DOHH2 (cell line): Measurements from ENCODE around the gene CRAMP1.

ENCODE experiments used
- H3F3A ChIP-seq: fragments of 200-600 bp; sonication (generic), shearing (Covaris generic); 2 replicates; pipeline ENCODE4 v1.6.0; 2016; ENCODE audit warnings: antibody characterized with exemption, mild to moderate bottlenecking; ENCODE audit not compliant: control insufficient read depth, insufficient read depth
- H3K27ac ChIP-seq: fragments of 200-600 bp; sonication (generic); 2 replicates; pipeline ENCODE4 v1.5.1; 2014; ENCODE audit warnings: low read depth, mild to moderate bottlenecking, low read length, moderate library complexity
- H3K27me3 ChIP-seq: fragments of 200-600 bp; sonication (generic); 2 replicates; pipeline ENCODE4 v1.6.1; 2014; ENCODE audit warnings: mild to moderate bottlenecking, low read length, mixed read lengths; ENCODE audit not compliant: control insufficient read depth
- H3K36me3 ChIP-seq: fragments of 200-600 bp; sonication (generic); 2 replicates; pipeline ENCODE4 v1.6.1; 2014; ENCODE audit warnings: mild to moderate bottlenecking, low read length, moderate library complexity, mixed read lengths; ENCODE audit not compliant: control insufficient read depth
- H3K4me1 ChIP-seq: fragments of 200-600 bp; sonication (generic); 2 replicates; pipeline ENCODE4 v1.6.1; 2014; ENCODE audit warnings: mild to moderate bottlenecking, low read length, mixed read lengths; ENCODE audit not compliant: control insufficient read depth
- H3K4me2 ChIP-seq: fragments of 200-600 bp; sonication (generic); 2 replicates; pipeline ENCODE4 v1.6.0; 2014; ENCODE audit warnings: mild to moderate bottlenecking, low read length, moderate library complexity
- H3K4me3 ChIP-seq: fragments of 200-600 bp; sonication (generic); 2 replicates; pipeline ENCODE4 v1.5.1; 2014; ENCODE audit warnings: mild to moderate bottlenecking, low read length, mixed read lengths
- H3K79me2 ChIP-seq: fragments of 200-600 bp; sonication (generic); 2 replicates; pipeline ENCODE4 v1.6.1; 2014; ENCODE audit warnings: mild to moderate bottlenecking, low read length, mixed read lengths; ENCODE audit not compliant: control insufficient read depth
- H3K9me2 ChIP-seq: fragments of 200-600 bp; sonication (generic); replicated peaks from 2 replicates; pipeline ENCODE4 v1.6.1; 2014; ENCODE audit warnings: mild to moderate bottlenecking, low read length, mixed read lengths; ENCODE audit not compliant: control insufficient read depth
- H3K9me3 ChIP-seq: fragments of 200-600 bp; sonication (generic); 2 replicates; pipeline ENCODE4 v1.6.1; 2014; ENCODE audit warnings: antibody characterized with exemption, low read length, mixed read lengths; ENCODE audit not compliant: control insufficient read depth, insufficient read depth
- H4K20me1 ChIP-seq: fragments of 200-600 bp; sonication (generic); 2 replicates; pipeline ENCODE4 v1.6.0; 2014; ENCODE audit warnings: low read depth, mild to moderate bottlenecking, antibody characterized with exemption, low read length, moderate library complexity; ENCODE audit not compliant: control insufficient read depth, insufficient read depth
- EZH2phosphoT487 ChIP-seq: fragments of 200-600 bp; sonication (generic); IDR thresholded peaks from 2 replicates; pipeline ENCODE4 v1.6.1; 2017; ENCODE audit warnings: borderline replicate concordance, mild to moderate bottlenecking, antibody characterized with exemption, low read length, moderate library complexity, mixed read lengths
- TF ChIP-seq, protein P1 (sequence below): fragments of 200-600 bp; sonication (generic); IDR thresholded peaks from one replicate; pipeline ENCODE4 v1.5.1; 2014; ENCODE audit warnings: antibody characterized with exemption, mild to moderate bottlenecking, low read depth, low read length; ENCODE audit not compliant: poor library complexity, severe bottlenecking

Gene CRAMP1

DNA sequence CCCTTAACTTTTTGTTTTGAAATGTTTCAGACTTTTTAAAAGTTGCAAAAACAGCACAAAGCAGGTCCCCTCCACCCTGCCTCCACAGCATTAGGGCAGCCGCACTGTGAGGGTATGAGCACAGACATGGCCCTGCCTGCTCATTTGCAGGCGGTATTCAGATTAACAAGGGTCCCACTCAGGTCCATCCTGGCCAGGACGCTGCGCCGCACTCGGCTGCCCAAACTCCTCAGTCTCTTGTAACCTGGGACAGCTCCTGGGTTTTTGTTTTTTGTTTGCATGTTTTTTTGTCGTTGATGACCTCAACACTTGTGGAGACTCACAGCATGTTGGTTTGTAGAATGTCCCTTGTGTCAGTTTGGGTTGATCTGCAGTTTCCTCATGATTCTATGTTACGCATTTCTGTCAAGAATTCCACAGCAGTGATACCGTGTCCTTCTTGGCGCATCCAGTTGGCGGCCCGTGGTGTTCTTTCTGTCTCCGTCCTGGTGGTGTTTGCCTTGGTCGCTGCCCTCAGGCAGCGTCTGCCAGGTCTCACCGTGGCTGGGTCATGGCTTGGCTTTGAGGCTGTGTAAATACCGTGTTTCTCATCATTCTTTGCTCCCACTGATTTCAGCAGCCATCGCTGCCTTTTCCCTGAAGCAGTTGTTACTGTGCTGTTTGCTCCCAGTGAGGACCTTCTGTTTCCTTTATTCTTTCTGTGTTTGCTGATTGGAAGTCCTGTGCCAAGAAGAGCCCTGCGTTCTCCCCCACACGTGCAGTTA is 18.5 kb downstream of the CRAMP1 start:
- no peaks in the 10 kb centered on the region for H3K4me1 ChIP-seq
- peaks cover 87% of the 10 kb centered on the region for H3K36me3 ChIP-seq
- H3F3A ChIP-seq = no peaks in the 10 kb centered on the region
- H3K79me2 ChIP-seq = peaks cover 98% of the 10 kb centered on the region
- no peaks in the 10 kb centered on the region for H3K9me2 ChIP-seq
- H3K9me3 ChIP-seq = no peaks in the 10 kb centered on the region
- TF ChIP-seq, protein P1, sequence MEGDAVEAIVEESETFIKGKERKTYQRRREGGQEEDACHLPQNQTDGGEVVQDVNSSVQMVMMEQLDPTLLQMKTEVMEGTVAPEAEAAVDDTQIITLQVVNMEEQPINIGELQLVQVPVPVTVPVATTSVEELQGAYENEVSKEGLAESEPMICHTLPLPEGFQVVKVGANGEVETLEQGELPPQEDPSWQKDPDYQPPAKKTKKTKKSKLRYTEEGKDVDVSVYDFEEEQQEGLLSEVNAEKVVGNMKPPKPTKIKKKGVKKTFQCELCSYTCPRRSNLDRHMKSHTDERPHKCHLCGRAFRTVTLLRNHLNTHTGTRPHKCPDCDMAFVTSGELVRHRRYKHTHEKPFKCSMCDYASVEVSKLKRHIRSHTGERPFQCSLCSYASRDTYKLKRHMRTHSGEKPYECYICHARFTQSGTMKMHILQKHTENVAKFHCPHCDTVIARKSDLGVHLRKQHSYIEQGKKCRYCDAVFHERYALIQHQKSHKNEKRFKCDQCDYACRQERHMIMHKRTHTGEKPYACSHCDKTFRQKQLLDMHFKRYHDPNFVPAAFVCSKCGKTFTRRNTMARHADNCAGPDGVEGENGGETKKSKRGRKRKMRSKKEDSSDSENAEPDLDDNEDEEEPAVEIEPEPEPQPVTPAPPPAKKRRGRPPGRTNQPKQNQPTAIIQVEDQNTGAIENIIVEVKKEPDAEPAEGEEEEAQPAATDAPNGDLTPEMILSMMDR = no peak
- TF ChIP-seq EZH2phosphoT487 = no peak
- H3K27ac ChIP-seq = no peak overlapping the region
- no peak overlapping the region for H3K4me2 ChIP-seq
- no peak overlapping the region for H3K4me3 ChIP-seq
- peaks cover 3% of the 10 kb centered on the region; the same call in 1 of the 2 replicates for H4K20me1 ChIP-seq
- H3K27me3 ChIP-seq = no peaks in the 10 kb centered on the region

DNA sequence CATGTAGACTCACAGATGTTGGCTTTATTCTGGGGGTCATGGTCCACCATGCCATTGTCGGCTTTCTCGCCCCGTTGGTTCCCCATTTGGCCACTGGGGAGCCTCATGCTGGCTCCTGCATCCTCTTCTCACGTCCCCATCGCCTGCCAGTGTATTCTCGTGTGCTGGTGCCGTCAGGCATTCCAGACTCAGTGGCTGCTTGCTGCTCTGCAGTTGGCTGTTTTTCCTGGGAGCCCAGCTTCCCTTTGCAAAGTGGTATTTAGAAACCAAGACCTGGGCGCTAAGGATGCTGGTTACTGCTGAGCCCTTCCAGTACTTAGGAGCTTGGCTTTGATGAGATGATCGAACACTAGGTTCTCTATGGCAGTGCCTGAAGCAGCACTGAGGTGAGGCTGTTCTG is 19.1 kb downstream of the CRAMP1 start:
- peaks cover 3% of the 10 kb centered on the region; the same call in 1 of the 2 replicates for H4K20me1 ChIP-seq

DNA sequence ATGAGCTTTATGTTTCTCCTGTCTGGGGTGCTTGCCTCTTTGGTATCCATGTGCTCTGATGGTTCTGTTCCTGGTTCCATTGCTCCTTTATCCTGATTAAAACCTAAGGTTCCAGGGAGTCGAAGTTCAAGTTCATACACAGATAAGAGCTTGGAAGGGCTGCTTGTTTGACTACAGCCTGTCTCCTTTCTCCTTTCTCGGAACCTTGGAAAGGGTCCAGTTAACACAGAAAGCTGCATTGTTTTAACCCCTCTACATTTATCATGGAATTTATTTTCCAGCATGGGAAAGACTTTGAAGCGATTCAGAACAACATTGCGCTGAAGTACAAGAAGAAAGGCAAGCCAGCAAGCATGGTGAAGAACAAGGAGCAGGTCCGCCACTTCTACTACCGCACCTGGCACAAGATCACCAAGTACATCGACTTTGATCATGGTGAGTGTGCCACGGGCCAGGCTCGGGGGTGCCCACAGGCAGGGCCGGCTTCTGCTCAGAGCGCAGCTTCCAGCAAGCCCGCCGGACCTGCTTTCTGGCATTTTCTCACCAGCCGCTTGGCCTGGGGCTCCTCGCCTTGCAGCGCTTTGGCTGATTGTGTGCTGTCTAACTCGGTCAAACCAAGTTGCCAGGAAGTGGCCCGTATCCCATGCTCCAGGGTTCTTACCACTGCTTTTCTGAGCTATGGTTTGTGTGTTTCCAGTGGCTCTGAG is 19.9 kb downstream of the CRAMP1 start:
- Histone ChIP-seq H3K79me2 (peaks cover 92% of the 10 kb centered on the region), H3K36me3 (peaks cover 79% of the 10 kb centered on the region), H3K4me2 (no peak overlapping the region), H3K27me3 (no peaks in the 10 kb centered on the region), H3K4me1 (no peaks in the 10 kb centered on the region), H3F3A (no peaks in the 10 kb centered on the region), H4K20me1 (peaks cover 3% of the 10 kb centered on the region; the same call in 1 of the 2 replicates), H3K9me3 (no peaks in the 10 kb centered on the region), H3K4me3 (no peak overlapping the region), H3K27ac (no peak overlapping the region), H3K9me2 (no peaks in the 10 kb centered on the region)
- no peak for TF ChIP-seq EZH2phosphoT487
- TF ChIP-seq, protein P1 = no peak

More for the DNA sequence above, 19.1 kb downstream of the CRAMP1 start:
- Histone ChIP-seq H3F3A (no peaks in the 10 kb centered on the region), H3K79me2 (peaks cover 96% of the 10 kb centered on the region), H3K36me3 (peaks cover 83% of the 10 kb centered on the region), H3K27ac (no peak overlapping the region), H3K4me1 (no peaks in the 10 kb centered on the region), H3K9me2 (no peaks in the 10 kb centered on the region), H3K9me3 (no peaks in the 10 kb centered on the region), H3K27me3 (no peaks in the 10 kb centered on the region), H3K4me2 (no peak overlapping the region), H3K4me3 (no peak overlapping the region)
- no peak for TF ChIP-seq EZH2phosphoT487
- TF ChIP-seq, protein P1 = peak; percentile 9
